ENCODE measurements around the gene ITPKB. TPM values are rescaled to one million over a fixed set of nuclear protein-coding genes. Genes with fewer than 3 reads are reported as not detected.

The ITPKB gene
- total RNA-seq, 1 donor from 2014 or later, result 13.7 TPM

DNA sequence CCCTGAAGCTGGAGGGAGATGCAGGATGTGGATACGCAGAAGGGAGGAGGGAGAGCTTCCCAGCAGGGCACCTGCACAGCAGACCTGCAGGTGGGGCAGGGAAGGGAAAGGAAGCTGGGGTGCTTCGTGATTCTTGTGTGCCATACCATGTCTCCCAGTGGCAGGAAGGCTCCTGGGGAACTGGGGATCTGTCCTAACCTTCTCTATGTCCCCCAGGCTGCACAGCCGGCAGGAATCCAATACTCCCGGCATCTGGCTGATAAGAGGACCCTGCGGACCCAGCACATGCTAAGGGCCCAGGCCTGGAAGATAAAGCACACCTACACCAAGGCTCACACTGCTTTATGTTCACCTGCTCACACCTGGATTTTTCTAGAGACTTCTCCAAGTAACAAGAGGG lies 79.4 kb downstream of the ITPKB start:
- Mint-ChIP-seq H3K4me3 (no peak overlapping the region), H3K4me1 (peaks cover 83% of the 10 kb centered on the region), H3K36me3 (ENCODE audit: low read depth) (no peaks in the 10 kb centered on the region), H3K27me3 (ENCODE audit: low read depth) (no peaks in the 10 kb centered on the region), H3K9me3 (no peaks in the 10 kb centered on the region), H3K27ac (ENCODE audit: unreplicated experiment) (no peak overlapping the region)
- TF ChIP-seq, protein P1, sequence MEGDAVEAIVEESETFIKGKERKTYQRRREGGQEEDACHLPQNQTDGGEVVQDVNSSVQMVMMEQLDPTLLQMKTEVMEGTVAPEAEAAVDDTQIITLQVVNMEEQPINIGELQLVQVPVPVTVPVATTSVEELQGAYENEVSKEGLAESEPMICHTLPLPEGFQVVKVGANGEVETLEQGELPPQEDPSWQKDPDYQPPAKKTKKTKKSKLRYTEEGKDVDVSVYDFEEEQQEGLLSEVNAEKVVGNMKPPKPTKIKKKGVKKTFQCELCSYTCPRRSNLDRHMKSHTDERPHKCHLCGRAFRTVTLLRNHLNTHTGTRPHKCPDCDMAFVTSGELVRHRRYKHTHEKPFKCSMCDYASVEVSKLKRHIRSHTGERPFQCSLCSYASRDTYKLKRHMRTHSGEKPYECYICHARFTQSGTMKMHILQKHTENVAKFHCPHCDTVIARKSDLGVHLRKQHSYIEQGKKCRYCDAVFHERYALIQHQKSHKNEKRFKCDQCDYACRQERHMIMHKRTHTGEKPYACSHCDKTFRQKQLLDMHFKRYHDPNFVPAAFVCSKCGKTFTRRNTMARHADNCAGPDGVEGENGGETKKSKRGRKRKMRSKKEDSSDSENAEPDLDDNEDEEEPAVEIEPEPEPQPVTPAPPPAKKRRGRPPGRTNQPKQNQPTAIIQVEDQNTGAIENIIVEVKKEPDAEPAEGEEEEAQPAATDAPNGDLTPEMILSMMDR (conservative IDR thresholded peaks at IDR 0.05), result no peak
- DNase-seq (ENCODE audit: low read depth, low spot score), result no peak

DNA sequence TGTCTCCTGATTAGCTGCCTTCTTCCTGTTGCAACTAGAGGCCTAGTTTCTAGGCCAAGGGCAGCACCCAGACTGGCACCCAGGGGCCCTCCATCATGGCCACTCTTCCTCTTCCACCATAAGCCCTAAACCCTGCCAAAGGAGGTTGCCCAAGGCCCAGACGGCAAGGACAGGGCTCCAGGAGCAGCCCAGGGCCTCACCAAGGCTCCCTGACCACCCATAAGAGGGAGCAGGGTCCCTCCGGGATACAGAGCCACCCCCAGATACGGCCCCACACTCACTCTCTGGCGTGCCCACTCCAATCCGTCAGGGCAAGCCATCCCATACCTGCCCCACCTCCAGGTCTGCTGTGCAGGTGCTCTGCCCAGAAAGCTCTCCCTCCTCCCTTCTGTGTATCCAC lies 79.9 kb downstream of the ITPKB start:
- no peaks in the 10 kb centered on the region for H3K27me3 Mint-ChIP-seq (ENCODE audit: low read depth)
- no peaks in the 10 kb centered on the region for H3K9me3 Mint-ChIP-seq
- no peak overlapping the region for H3K27ac Mint-ChIP-seq (ENCODE audit: unreplicated experiment)
- peaks cover 83% of the 10 kb centered on the region for H3K4me1 Mint-ChIP-seq
- no peak for DNase-seq (ENCODE audit: low read depth, low spot score)
- TF ChIP-seq, protein P1 (conservative IDR thresholded peaks at IDR 0.05), result no peak
- no peaks in the 10 kb centered on the region for H3K36me3 Mint-ChIP-seq (ENCODE audit: low read depth)
- no peak overlapping the region for H3K4me3 Mint-ChIP-seq

DNA sequence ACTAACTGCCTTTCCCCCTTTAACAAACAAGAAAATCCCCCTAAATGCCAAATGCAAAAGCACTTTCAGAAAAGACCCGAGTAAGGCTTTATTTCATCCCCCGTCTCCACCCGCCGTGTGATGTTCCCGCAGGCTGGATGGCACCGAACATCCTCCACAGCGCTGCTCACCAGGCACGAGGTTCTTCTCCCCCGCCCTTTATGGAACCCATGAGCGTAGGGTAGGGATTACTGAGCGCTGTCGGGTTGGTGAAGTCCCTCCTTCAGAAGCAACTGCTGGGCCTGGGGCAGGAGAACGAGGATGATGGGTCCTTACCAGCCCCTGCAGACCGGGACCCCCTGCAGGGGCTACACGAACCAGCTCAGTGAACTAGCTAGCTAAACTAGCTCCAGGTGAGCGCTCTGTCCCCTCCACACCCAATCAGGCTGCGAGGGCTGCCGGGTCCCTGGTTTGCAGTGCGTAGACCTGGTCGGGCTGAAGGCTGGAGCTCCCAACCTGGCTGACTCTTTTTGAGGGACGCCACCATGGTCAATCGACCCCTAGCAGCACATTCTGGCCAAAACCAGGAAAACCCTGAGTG lies 80.4 kb downstream of the ITPKB start:
- Mint-ChIP-seq H3K27me3 (ENCODE audit: low read depth) (no peaks in the 10 kb centered on the region), H3K4me1 (peaks cover 85% of the 10 kb centered on the region), H3K36me3 (ENCODE audit: low read depth) (no peaks in the 10 kb centered on the region), H3K9me3 (no peaks in the 10 kb centered on the region), H3K27ac (ENCODE audit: unreplicated experiment) (peak overlapping the region; percentile 96), H3K4me3 (peak overlapping the region; percentile 51)
- no peak for DNase-seq (ENCODE audit: low read depth, low spot score)
- TF ChIP-seq, protein P1 (conservative IDR thresholded peaks at IDR 0.05), result no peak

DNA sequence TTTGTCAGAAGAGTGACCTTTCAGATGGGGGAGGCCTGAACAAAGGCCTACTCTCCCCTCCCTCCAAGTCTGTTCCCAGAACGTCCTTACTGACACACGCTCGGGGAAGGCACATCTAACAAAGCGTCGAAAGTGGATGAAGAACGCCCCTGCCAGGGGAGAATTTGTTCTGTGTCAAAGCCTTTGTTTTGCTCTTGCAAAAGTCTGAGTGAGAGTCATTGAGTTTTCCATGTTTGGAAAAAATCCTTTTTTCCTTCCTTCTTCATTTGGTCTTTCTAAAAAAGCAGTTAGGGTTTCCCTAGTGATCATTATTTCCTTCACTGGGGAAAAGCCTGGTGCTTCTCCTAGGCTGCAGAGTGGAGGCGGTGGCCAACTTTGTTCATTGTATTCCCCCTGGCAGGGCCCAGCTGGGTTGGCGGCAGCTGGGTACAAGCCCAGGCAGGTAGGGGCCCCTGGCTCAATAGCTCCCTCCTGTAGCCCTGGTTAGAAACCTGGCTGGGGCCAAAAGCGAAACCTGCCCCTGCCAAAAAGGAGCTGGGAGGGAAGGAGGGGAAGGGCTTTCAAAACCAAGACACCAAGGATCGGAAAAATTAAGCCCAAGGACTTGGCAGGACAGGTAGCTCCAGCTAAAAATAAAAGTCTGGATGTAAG lies 81.1 kb downstream of the ITPKB start:
- TF ChIP-seq, protein P1 (conservative IDR thresholded peaks at IDR 0.05), result no peak
- no peak for DNase-seq (ENCODE audit: low read depth, low spot score)
- H3K9me3 Mint-ChIP-seq, result no peaks in the 10 kb centered on the region
- H3K27ac Mint-ChIP-seq (ENCODE audit: unreplicated experiment), result peak overlapping the region; percentile 96
- peak overlapping the region; percentile 19 for H3K4me3 Mint-ChIP-seq
- H3K27me3 Mint-ChIP-seq (ENCODE audit: low read depth), result no peaks in the 10 kb centered on the region
- no peaks in the 10 kb centered on the region for H3K36me3 Mint-ChIP-seq (ENCODE audit: low read depth)
- peaks cover 86% of the 10 kb centered on the region for H3K4me1 Mint-ChIP-seq

DNA sequence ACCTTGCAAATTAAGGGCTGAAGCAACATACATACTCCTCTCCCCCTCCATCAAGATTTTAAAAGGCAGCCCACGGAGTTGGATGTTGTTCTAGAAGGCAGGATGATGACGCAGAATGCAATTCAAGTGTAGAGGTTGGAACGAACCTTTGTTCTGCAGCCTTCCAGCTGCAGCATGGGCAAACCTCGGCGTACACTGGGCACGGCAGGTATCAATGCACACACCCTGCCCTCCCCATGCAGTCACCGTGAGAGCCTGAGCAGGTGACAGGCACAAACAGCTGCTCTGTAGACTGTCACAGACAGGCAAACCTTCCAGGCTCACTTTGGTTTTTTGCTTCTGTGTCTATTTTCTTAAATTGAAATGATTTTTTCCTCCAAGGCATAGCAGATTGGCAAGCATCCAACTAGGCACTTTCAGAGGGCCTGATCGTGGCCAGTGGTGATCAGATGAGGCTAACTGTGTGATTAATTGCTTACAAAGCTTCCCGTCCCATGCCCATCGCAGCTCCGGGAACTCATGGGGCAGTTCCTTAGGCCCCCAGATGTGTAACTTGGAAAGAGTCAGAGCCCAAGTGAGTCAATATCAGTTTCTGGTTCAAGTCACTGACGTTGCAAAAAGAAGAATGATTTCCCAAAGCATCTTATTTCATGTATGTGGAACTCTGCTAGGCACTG lies 82.3 kb downstream of the ITPKB start:
- Mint-ChIP-seq H3K4me3 (no peak overlapping the region), H3K27ac (ENCODE audit: unreplicated experiment) (no peak overlapping the region), H3K9me3 (no peaks in the 10 kb centered on the region), H3K27me3 (ENCODE audit: low read depth) (no peaks in the 10 kb centered on the region), H3K36me3 (ENCODE audit: low read depth) (no peaks in the 10 kb centered on the region), H3K4me1 (peaks cover 78% of the 10 kb centered on the region)
- TF ChIP-seq, protein P1 (conservative IDR thresholded peaks at IDR 0.05), result no peak
- no peak for DNase-seq (ENCODE audit: low read depth, low spot score)
